ENCODE measurements around the gene HES2.

HES2 gene

DNA sequence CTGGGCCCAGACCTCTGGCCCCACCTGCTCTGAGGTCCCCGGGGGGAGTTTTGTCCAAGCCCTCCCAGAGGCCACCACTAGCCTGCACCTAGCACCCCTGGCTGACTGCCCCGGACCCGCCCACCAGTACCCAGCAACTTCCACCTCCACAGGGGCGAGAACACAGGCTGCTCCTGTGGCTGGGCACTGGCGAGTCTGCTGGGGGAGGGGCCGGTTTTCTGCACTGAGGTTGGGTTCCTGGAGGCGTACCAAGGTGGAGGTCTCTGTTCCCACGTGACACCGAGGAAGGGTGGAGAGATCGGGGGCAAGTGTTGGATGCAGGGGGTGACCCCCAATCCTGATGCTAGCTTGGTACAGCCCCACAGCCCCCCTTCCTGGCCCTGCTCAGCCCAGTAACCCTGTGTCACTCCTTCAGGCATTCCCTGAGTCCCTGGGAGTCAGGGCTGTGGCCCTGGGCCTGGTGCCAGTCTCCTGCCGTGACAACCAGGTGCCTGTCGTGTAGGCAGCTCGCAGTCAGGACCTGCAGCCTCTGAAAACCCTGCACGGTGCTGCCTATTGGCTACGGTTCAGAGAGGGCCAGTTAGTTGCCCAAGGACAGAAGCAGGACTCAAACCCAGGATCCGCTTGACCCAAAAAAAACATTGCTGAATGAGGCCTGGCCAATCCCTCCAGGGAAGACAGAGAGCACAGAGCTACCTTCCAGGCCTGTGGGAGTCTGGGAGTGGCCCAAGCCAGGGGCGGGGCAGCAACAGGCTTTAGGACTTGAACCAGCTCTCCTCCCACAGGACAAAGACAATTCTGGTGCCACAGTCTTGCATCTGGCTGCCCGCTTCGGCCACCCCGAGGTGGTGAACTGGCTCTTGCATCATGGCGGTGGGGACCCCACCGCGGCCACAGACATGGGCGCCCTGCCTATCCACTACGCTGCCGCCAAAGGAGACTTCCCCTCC is 8.0 kb upstream of the HES2 start:
- TF ChIP-seq, protein P1, sequence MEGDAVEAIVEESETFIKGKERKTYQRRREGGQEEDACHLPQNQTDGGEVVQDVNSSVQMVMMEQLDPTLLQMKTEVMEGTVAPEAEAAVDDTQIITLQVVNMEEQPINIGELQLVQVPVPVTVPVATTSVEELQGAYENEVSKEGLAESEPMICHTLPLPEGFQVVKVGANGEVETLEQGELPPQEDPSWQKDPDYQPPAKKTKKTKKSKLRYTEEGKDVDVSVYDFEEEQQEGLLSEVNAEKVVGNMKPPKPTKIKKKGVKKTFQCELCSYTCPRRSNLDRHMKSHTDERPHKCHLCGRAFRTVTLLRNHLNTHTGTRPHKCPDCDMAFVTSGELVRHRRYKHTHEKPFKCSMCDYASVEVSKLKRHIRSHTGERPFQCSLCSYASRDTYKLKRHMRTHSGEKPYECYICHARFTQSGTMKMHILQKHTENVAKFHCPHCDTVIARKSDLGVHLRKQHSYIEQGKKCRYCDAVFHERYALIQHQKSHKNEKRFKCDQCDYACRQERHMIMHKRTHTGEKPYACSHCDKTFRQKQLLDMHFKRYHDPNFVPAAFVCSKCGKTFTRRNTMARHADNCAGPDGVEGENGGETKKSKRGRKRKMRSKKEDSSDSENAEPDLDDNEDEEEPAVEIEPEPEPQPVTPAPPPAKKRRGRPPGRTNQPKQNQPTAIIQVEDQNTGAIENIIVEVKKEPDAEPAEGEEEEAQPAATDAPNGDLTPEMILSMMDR (IDR thresholded peaks at IDR 0.05; ENCODE audit: low read depth, low read length), result no peak
- no peak for DNase-seq (ENCODE audit: low read depth in 2 of 2)
- no peak overlapping the region for H3K4me3 ChIP-seq (replicated peaks in 1 of 2; ENCODE audit: low read depth in 2 of 2, low read length in 2 of 2)

DNA sequence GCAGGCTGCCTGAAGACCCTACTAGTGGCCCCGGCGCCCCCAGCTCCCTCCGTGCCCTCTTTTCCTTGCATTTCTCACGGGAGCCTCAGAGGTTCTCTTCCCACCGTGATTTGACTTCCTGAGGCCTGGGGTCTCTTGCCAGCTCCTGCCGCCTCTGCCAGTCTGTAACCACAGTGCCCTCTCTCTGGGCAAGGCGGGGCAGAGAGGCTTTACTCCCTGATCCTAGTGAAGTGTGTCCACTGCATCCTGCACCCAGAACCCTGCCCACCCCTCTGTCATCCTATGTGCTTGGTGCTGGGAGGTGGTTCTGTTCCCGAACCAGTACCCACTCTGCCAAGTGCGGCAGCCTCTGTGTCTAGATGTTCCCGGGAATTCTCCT is 7.2 kb upstream of the HES2 start:
- TF ChIP-seq, protein P1 (IDR thresholded peaks at IDR 0.05; ENCODE audit: low read depth, low read length), result no peak
- H3K4me3 ChIP-seq (replicated peaks in 1 of 2; ENCODE audit: low read depth in 2 of 2, low read length in 2 of 2), result no peak overlapping the region
- no peak for DNase-seq (ENCODE audit: low read depth in 2 of 2)

DNA sequence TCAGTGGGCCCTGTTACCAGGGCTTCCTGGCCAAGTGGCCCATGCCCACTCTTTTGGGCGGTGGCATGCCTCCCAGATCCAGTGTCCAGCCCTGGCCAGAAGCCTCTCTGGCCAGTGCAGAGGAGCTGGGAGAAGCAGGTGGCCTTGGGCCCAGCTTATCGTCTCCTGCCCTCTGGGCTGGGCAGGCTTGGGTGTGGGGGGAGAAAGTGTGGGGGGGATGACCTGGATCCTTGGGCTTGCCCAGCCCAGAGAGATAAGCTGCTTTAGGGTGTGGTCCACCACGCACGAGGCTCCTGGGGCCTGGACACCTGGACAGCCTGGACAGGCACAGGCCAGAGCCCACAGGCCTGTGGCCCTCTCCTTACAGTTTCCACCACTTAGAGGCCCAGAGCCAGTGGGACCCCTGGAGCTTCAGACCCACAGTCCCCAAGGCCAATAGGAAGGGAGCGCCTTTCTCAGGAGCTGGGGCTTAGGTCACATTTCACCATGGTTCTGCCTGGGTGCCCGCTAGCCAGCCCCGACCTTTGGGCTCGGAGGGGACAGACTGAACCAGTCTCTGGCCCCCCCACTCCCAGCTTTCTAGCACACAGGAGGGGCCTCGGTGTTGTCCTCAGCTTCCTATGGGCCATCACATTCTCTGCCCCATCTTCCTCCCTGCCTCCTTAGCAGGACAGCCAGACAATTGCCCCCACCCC is 6.7 kb upstream of the HES2 start:
- TF ChIP-seq, protein P1 (IDR thresholded peaks at IDR 0.05; ENCODE audit: low read depth, low read length), result no peak
- DNase-seq (ENCODE audit: low read depth in 2 of 2), result no peak
- H3K4me3 ChIP-seq (replicated peaks in 1 of 2; ENCODE audit: low read depth in 2 of 2, low read length in 2 of 2), result no peak overlapping the region

DNA sequence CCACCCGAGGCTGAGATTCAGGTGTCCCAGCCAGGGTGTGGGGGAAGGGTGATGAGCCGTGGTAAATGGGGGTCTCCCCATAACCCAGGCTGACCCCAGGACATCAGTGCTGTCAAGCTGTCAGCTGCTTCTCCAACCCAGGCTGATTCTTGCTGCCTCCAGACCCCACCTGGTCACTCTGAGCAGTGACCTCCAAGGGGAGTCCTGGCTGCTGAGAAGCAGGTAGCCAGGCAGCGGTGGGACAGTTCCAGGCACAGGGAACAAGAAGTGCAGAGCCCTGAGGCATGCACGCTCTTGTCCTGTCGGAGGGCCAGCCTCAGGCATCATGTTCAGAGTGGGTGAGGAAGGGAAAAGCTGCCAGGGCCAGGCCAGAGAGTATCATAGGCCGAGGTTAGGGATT is 5.9 kb upstream of the HES2 start:
- no peak for DNase-seq (ENCODE audit: low read depth in 2 of 2)
- H3K4me3 ChIP-seq (replicated peaks in 1 of 2; ENCODE audit: low read depth in 2 of 2, low read length in 2 of 2), result no peak overlapping the region
- TF ChIP-seq, protein P1 (IDR thresholded peaks at IDR 0.05; ENCODE audit: low read depth, low read length), result no peak

DNA sequence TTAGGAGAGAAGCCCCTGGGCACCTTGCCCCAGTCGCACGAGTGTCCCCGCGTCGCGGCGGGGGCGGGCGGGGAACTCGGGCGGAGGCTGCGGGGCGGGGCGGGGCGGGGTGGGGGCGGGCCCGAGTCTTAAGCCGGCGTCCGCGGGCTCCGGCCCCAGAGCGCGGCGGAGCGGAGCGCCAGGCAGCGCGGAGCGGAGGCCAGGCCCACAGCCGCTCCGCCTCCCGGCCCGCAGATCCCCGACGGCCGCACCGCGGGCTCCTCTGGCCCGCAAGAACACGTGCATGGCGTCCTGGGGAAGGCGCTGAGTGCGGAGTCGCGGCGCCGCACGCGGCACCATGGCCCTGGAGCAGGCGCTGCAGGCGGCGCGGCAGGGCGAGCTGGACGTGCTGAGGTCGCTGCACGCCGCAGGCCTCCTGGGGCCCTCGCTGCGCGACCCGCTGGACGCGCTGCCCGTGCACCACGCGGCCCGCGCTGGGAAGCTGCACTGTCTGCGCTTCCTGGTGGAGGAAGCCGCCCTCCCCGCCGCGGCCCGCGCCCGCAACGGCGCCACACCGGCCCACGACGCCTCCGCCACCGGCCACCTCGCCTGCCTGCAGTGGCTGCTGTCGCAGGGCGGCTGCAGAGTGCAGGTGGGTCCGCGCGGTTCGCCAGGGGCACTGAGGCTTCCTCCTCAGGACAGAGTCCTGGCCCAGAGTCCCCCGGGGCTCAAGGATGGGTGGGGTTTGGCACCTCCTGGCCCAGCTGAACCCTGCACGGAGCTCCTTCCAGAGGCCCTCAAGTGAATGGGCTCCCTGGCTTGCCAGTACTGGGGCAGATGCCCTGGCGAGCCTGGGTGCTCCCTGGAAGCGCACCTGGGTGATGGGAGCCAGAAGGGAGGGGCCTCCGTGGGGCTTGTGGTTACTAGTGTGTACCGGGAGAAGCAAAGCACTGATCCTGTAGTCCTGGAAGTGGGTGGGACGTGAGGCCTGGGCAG is 5.2 kb upstream of the HES2 start, which contains the start of gene ESPN:
Gene ESPN, plus strand, starts transcription at position 158 of the 975 bp plus-strand sequence. Its CDS starts 180 bp downstream, at position 338.
- DNase-seq (ENCODE audit: low read depth in 2 of 2), result no peak
- no peak within 1 kb of the TSS for H3K4me3 ChIP-seq (replicated peaks in 1 of 2; ENCODE audit: low read depth in 2 of 2, low read length in 2 of 2)
- TF ChIP-seq, protein P1 (IDR thresholded peaks at IDR 0.05; ENCODE audit: low read depth, low read length), result no peak

DNA sequence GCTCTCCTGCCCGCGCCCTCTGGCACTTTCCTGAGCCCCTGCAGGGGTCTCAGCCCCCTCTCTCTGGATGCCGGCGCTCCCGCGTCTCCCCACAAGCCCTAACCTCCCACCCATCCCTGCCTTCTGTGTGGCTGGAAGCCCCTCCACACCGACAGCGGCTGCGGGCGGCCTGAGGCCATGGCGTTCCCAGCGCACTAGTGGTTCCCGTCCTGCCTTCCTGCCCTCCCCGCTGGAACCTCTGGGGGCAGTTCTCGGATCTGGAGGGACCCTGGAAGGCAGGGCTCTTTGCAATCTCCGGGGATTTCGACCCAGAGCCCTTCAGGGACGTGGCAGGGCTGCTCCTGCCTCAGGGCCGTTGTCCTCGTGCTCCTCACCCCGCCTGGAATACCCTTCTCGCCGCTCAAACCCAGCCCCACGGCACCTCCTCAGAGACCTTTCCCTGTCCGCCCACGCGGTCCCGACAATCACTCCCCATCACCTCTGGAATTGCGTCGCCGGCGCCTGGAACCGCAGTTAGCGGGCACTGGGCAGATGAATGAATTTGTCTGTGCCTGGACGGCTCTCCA is 4.4 kb upstream of the HES2 start:
- TF ChIP-seq, protein P1 (IDR thresholded peaks at IDR 0.05; ENCODE audit: low read depth, low read length), result no peak
- DNase-seq (ENCODE audit: low read depth in 2 of 2), result no peak
- H3K4me3 ChIP-seq (replicated peaks in 1 of 2; ENCODE audit: low read depth in 2 of 2, low read length in 2 of 2), result no peak overlapping the region

Data from cardiac fibroblast (primary cell).